ENCODE measurements around the gene USP17L13.
"Not testable (repeated sequence)": the region's sequence is repeated elsewhere in the genome, so short reads cannot be mapped to it uniquely, and the experiment has no call there.

DNA sequence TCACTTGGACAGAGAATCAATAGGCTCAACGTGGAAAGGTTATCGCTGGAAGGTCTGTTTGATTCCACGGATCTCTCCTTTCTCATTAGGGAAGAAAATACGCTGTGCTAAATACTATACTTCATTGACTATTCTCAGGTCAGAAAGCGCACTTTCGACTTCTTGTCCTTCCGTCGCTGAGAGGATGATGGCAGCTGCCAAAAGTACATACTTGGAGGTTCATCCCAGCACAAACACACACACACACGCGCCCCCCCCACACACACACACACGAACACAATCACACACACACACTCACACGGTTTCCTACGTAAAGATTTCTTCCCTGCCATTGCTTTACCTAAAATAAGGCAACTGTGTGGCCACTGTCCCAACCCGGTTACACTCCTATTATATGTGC, 10.0 kb upstream of the USP17L13 start:
- TF ChIP-seq, protein P1, sequence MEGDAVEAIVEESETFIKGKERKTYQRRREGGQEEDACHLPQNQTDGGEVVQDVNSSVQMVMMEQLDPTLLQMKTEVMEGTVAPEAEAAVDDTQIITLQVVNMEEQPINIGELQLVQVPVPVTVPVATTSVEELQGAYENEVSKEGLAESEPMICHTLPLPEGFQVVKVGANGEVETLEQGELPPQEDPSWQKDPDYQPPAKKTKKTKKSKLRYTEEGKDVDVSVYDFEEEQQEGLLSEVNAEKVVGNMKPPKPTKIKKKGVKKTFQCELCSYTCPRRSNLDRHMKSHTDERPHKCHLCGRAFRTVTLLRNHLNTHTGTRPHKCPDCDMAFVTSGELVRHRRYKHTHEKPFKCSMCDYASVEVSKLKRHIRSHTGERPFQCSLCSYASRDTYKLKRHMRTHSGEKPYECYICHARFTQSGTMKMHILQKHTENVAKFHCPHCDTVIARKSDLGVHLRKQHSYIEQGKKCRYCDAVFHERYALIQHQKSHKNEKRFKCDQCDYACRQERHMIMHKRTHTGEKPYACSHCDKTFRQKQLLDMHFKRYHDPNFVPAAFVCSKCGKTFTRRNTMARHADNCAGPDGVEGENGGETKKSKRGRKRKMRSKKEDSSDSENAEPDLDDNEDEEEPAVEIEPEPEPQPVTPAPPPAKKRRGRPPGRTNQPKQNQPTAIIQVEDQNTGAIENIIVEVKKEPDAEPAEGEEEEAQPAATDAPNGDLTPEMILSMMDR (IDR thresholded peaks at IDR 0.05), result not testable (repeated sequence)
- TF ChIP-seq POLR2A (IDR thresholded peaks at IDR 0.05), result not testable (repeated sequence)
